GM21515 (cell line): ENCODE data around the gene TM9SF2.
A peak's percentile ranks its signal among the peaks of the same experiment; 100 is the strongest.

Experiments used
- ATAC-seq: cut with Tn5 transposase; IDR thresholded peaks from one replicate; pipeline ENCODE4 v1.9.1; 2021; ENCODE audit not compliant: unreplicated experiment

The TM9SF2 gene

GRCh38 chr13:99575376-99576120 lies 74.3 kb downstream of the TM9SF2 start:
- no peak for ATAC-seq

- no peak for ATAC-seq
Observed at GRCh38 chr13:99577934-99578917, 77.0 kb downstream of the TM9SF2 start.

DNA sequence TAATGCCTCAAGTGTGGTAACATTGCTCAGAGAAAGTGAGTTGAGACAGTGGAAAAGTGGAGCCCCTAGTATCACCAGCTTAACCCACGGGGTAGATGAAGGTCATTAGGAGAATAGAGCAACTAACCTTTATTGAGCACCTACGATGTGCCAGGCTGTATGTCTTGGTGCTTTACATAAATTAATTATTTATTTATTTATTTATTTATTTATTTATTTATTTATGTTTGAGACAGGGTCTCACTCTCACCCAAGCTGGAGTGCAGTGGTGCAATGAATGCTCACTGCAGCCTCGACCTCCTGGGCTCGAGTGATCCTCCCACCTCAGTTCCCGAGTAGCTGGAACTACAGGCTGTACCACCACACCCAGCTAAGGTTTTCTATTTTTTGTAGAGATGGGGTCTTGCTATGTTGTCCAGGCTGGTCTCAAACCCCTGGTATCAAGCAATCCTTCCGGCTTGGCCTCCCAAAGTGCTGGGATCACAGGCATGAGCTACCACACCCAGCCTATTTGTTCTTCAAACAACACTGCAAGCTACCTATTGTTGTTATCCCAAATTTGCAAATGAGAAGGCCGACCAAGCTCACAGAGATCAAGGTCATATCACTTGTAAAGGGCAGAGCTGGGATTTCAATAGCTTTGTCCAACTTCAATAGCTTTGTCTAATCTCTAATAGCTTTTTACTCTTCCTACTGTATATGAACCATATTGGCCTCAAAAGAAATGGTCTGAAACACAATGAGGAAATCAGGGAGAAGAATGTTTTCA lies 79.4 kb downstream of the TM9SF2 start:
- ATAC-seq, result no peak

DNA sequence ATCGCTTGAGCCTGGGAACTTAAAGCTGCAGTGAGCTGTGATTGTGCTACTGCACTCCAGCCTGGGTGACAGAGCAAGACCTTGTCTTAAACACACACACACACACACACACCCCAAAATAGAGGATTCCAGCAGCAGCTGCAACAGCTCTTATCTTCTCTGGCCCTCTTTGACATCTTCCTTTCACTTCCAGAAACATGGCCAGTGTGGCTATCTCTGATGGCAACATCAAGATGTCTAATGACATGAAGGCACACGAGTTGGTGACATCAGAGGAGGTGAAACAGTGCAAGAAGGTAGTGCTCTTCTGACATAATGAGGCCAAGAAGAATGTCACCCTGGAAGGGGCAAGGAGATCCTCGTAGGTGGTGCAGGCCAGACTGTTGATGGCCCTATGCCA lies 81.2 kb downstream of the TM9SF2 start:
- ATAC-seq, result no peak

DNA sequence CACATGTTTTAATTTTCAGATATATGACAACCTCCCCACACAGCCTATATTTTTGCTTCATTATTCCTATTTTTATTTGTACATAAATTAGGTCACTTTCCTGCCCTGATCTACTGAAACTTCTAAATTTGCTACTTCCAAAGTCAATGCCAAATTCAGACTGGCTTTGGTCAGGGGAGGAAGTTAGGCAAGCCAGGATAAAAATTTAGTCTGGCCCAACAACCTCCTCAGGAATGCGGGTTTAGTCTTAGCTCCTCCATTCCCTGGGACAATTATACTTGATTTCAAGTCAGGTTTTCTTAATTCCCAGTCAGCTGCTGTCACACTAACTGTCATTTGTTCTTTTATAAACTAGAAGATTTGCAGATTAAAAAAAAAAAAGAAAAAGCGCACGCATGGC lies 84.3 kb downstream of the TM9SF2 start:
- no peak for ATAC-seq

GRCh38 chr13:99587021-99587420 lies 85.7 kb downstream of the TM9SF2 start:
- ATAC-seq, result no peak

- no peak for ATAC-seq
Observed at GRCh38 chr13:99587893-99588606, 86.8 kb downstream of the TM9SF2 start.

GRCh38 chr13:99589575-99589974 lies 88.3 kb downstream of the TM9SF2 start:
- no peak for ATAC-seq

DNA sequence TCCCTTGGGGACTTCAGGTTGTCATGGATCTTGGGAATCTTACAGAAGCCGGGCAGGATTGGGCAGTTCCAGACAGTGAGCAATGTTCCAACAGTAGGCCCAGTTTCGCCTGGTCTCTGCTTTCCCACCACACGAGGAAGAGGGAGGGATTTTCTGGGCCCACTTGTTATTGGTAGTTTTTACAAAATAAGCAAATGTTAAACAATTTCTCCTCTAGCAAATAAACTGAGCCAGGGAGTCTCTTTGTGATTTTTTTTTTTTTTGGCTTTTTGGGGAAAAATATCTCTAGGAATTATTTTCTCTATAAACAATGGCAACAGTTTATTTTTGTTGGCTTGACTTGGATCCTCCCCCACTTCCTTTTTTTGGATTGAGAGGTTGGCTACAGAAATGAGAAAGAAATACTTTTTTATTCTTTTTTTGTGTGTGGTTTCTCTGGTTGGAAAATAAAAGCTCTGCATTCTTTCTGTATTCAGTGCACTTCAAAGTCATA lies 89.3 kb downstream of the TM9SF2 start:
- ATAC-seq, result no peak

- no peak for ATAC-seq
Observed at GRCh38 chr13:99596180-99596579, 94.9 kb downstream of the TM9SF2 start.

DNA sequence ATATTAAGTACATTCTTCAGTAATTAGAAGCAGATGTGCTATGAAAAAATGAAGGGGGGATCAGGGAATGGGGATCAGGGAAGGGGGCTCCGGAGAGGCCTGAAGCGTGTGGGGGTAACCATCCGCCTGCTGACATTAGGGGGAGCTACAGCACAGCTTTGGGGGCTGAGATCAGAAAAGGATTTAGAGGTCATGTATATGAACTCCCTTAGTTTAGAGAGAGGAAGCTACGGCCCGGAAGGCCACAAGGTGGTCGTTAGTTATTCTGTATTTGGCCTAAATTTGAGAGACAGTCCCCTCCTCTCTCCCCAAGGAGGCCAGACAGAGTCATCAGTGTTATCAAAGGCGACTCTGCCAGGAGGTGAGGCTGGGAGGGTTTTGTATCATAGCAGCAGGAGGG lies 99.0 kb downstream of the TM9SF2 start:
- no peak for ATAC-seq

DNA sequence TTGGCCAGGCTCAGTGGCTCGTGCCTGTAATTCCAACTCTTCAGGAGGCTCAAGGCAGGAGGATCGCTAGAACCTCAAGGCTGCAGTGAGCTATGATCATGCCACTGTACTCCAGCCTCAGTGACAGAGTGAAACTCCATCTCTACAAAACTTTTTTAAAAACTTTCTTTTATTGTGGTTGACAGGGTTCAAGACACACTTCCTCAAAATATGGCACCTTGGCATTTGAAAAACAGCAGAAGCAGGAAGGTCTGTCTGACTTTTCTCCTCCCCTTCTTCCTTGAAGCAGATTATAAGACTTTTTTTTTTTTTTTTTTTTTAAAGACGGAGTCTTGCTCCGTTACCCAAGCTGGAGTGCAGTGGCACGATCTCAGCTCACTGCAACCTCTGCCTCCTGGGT lies 100.3 kb downstream of the TM9SF2 start:
- no peak for ATAC-seq

DNA sequence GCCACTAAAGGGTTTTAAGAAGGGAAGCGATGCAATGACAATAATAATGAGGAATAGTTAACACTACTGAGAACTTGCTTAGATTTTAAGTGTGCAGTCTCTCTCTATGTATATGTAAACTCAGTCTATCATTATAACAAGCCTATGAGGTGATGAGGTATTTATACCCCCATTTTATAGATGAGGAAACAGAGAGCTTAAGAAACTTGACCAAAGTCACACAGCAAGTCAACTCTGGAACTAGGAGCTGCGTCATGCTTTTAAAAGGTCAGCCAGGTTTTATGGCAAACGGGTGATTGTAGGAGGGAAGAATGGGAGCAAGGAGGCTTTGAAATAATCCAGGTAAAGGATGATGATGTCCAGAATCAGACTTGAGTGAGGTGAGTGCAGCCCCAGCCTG lies 103.4 kb downstream of the TM9SF2 start:
- ATAC-seq, result no peak

- ATAC-seq, result peak; percentile 70
Observed at GRCh38 chr13:99605420-99606323, 104.4 kb downstream of the TM9SF2 start.

- ATAC-seq, result peak; percentile 85
Observed at GRCh38 chr13:99606324-99607066, 105.2 kb downstream of the TM9SF2 start, which contains the start of gene CLYBL. CLYBL (plus strand) TSS chr13:99606690.

GRCh38 chr13:99608345-99608744 lies 107.1 kb downstream of the TM9SF2 start:
- no peak for ATAC-seq

GRCh38 chr13:99610702-99611289 lies 109.5 kb downstream of the TM9SF2 start:
- ATAC-seq, result no peak
